CD4-positive, alpha-beta T cell treated with Interleukin-15 for 1 hour (primary cell): Measurements from ENCODE around the gene ITPKB.
A peak's percentile ranks its signal among the peaks of the same experiment; 100 is the strongest.
"Not testable (repeated sequence)": the region's sequence is repeated elsewhere in the genome, so short reads cannot be mapped to it uniquely, and the experiment has no call there.

Experiments used
- DNase-seq: peaks from one replicate; pipeline ENCODE4 v3.0.0-alpha.2; 2020

Gene ITPKB

DNA sequence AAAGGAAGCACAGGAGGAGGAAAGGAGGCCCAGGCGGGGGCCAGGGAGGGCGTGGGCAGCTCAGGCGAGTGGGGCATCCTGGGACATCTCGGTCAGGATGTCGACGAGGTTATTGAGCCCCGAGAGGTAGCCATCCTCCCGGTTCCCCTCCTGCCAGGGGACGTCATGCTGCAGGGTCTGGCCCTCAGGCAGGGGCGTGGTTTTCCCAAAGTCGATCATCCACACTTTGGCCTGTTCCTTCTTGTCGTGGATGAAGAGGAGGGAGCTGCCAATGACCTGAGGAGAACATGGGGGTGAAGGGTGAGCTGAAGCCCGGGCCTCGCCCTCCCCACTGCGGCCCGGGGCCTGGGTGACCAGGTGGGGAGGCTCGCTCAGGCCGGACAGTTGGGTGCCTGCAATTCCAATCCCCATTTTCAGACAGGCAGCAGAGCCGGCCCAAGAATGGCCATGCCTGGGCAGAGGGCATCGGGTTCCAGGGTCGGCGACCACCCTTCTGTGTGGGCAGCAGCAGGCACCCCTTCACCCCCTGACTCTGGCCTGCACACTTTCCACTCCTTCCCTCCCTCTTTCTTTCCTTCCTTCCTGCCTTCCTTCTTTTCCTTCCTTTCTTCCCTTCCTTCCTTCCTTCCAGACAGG is 104.4 kb downstream of the ITPKB start:
- peak; percentile 17 for DNase-seq

DNA sequence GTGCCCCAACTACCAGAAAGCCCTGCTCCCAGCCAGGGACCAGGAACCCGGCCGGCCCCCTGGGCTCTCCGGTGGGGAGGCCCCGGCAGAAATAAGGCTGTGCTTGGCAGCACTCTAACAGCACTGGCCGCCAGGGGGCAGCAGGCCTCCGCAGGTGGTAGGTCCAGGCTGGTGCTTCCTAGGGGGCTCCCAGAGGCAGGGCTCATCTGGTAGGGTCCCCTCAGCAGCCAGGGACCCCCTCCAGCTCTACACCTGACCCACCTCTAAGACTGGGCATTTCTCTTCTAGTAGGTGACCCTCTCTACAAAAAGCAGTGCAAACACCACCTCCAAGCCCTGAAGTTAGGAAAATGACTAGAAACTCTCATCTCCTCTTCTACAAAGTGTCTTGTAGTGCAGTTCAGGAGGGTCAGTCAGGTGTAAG is 104.9 kb downstream of the ITPKB start:
- peak; percentile 76 for DNase-seq

DNA sequence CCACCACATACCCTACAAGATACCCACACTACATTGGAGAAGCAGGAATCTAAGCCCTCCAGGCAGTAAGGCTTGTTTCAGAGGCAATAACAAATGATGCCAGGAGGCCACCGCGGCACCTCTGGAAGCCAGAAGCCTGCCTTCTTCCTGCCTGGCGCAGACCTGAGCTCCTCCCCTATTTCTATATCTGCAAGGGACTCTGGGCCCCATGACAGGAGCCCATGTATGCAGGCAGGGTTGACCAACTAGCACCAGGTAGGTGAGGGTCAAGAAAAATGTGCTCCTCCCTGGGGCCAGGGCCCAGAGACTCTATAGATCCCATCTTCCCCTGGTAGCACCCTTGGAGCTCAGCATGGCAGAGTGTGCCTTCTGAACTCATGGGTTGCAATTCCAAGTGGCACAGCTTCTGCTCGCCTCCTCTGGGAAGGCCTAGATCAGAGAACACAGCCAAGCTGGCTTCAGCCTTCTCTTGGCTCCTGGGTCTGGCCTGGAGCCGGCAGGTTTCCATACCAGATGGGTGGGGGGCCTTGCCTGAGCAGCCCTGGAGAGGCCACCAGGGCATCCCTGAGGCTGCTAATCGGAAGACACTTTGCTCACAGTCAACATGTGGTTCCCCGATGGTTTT is 105.4 kb downstream of the ITPKB start:
- DNase-seq: peak; percentile 10

DNA sequence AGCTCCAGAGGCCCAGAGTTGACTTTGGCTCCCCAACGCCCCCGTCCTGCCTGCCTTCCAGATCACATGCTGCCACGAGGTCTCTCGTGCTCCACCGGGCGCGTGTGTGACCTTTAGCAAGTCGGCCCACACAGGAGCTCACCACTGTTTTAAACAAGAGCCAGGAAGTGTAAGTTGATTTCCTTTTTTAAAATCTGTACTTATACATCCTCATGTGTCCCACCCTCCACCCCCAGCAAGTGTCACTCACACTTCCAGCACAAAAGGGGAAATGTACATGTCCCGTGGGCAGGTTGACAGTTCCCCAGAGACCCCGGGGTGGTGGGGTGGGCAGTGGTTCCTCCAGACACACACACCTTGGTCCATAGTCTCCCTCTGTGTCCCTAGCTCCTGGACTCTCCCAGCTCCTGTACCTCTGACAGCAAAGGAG is 106.1 kb downstream of the ITPKB start:
- DNase-seq: peak; percentile 36

DNA sequence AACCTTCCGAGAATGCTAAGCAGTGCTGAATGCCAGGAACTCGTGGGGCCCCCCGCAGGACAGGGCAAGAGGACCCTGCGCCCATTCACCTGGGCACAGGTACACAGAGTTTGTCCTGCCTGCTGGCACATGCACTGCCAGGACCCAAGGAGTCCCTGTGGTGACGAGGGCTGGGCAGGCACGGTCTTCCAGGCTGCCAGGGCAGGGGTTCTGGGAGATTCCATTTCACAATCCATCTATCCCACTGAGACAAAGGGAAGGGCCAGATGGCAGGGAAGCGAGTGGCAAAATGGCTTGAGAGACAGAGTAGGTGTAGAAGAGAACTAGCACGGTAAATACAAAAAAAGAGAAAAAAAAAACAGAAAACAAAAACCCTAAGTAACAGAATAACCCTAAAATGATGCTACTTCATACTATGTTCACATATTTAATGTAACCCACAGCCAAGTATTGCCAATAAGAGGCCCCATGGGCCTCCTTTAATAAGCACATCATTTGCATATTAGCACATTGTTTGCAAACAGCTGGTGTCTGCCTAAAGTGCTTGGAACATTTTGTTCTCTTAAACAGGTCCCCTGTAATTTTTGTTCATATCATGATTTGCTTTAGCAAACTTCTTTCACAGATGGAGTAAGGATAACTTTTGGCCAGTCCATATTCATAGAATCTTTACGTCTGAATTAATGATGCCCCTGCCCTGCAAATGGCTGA is 106.8 kb downstream of the ITPKB start:
- peak; percentile 7 for DNase-seq

DNA sequence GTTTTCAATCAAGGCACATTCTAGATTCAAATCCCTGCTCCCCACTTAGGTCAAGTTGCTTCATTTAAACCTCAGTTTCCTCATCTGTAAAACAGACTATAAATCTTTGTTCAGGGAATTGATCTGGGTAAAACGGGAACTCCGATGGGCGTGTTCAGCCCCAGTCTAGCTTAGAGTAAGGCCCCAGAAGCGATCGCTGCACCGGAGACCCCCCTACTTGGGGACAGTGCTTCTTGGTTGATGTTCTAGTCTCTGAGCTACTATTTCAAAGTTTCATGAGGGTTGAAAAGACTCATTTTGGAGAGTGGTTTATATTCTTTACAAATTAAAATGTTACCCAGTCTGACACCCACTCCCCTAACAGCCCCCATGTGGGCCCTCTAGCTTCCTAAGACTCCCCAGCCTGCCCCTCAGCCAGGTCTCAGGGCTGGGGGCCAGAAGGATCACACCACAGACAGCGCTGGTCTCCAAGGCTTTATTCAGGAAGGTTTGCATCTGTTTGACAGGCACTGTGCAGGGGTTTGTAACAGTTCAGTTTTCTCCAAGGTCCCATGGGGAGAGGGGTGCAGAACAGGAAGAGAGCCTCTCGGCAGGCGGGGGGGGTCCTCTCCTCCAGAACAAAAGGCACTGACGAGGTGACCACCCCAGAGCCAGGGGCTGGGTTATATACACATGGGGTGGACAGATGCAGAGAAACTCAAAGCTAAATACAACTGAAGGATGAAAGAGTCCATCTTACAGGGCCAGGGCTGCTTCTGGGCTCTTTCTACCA is 107.7 kb downstream of the ITPKB start:
- peak; percentile 1 for DNase-seq

DNA sequence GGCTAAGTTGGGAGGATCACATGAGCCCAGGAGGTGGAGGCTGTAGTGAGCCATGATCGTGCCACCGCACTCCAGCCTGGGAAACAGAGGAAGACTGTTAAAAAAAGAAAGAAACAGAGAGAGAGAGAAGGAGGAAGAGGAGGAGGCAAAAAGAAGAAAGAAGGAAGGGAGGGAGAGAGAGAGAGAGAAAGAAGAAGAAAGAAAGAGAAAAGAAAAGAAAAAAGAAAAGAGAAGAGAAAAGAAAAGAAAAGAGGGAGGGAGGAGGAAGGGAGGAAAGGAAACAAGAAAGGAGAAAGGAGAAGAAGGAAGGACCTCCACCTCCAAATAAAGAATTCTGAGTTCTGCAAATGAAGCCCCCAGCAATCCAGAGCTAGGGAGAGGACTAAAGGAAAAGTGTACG is 108.5 kb downstream of the ITPKB start:
- peak; percentile 2 for DNase-seq

DNA sequence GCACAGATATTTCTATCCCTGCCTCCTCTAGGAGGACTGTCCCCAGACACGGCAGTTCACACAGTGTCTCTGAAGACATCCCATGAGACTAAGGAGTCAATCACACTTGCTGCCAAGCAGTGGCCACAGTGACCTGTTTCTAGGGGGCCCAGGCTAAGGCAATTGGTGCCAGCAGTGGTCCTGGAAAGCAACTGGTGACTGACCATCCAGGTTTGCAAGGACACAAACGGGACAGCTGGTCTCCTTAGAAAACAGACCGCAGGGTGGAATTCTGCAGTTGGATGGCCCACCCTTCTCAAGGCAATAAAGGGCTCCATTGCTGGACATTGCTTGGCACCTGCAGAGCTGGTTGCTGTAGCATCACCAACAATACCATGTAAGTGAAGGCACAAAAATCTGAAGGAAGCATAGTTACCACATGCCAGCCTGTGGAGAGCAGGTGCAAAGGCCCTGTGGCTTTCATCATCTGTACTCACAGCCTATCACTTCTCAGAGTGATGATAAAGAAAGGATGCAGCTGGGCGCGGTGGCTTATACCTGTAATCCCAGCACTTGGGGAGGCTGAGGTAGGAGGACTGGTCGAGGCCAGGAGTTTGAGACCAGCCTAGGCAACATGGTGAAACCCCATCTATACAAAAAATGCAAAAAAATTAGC is 109.1 kb downstream of the ITPKB start:
- peak; percentile 6 for DNase-seq

DNA sequence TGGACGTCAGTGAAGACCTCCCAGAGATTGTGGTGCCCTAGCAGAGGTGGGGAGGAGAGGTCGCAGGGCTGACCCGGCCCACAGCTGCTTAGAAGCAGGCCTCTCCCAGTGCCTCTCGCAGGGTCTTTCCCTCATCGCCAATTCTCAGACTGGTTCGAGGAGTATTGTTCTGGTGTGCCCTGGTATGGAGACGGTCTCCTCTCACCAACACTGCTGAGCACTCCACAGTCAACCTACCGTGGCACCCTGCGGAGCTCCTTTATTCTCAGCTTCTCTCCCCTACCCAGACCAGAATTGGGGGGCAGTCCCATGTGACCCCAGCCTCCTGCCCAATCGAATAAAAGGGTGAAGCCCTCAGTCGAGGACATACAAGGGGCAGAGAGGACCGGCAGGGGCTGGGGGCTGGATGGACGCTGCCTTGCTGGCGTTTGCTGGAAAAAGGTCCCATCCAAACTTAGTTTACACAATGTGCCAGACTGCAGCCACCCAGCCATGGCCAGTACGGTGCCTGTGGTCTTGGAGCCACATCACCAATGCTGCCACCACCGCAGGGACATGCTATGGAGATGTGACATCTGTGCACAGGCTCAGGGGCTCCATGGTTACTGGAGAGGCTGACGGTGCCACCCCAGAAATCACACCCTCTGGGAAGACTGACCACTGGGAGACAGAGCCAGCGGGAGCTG is 109.7 kb downstream of the ITPKB start:
- peak; percentile 10 for DNase-seq

DNA sequence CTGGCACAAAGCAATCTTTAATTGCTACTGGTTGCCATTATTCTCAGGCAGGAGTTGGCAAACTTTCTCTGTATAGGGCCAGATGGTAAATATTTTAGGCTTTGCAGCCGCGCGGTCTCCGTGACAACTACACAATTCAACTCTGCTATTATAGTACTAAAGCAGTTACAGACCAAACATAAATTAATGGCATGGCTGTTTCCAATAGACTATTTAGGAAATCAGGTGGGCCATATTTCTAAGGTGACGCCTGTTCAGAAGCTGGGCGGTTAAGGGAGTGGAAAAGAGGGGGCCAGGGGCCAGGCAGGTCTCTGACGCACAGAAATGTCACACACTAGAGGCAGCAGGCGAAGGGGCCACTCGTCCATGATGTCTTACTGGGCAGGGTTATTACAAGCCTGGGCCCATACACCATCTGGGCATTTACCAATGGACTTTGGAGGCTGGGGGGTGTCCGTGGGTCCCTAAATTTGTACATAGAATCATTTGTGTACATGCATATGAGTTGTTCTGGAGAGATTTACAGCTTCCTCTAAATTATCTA is 110.4 kb downstream of the ITPKB start:
- DNase-seq: peak; percentile 5

DNA sequence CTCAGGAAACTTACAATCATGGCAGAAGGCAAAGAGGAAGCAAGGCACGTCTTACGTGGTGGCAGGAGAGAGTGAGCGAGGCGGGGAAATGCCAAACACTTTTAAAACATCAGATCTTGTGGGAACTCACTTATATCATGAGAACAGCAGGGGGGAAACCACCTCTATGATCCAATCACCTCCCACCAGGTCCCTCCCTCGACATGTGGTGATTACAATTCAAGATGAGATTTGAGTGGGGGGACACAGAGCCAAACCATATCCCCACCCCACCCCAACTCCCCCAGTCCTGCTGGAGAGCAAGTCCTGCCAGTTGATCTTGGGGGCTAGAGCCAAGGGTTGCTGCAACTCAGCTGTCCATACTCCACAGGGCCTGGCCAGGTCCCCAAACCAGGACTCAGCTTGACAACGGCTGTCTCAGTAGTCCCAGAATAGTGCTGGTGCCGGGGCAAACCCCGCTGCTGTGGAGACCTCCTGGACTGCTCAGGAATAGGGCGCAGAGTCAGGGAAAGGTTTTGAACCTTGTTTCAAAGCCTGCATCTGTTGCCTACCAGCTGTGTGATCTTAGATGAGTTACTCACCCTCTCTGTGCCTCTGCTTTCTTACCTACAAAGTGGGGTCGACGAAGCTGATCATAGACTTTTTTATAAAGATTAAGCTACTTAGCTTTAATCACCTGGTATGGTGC is 111.0 kb downstream of the ITPKB start:
- DNase-seq: peak; percentile 13

DNA sequence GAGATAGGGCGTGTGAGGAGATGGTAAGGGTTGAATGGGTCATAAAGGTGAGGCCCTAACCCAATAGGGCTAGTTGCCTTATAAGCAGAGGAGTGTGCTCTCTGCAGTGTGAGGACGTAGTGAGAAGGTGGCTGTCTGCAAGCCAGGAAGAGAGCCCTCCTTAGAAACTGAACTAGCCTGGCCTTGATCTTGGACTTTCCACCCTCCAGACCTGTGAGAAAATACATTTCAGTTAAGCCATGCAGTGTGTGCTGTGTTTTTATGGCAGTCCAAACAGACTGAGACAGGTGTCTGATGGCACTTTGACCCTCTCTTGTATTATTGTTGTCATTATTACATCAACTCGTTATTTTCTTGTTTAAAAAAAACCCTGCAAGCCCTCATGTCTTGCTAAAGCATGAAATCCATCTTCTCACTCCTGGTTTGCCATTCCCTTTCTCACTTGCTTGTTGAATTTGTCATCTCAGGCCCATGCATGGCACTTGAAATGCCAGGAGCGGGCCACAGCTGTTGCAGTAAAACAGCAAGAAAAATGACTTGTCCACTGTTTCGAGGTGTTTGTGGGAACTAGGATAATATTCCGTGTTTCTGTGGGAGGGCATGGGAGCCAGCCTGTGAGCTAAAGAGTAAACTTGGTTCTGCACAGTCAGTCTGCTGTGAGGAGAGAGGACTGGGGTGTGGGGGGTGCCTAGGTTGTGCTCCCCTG is 111.9 kb downstream of the ITPKB start:
- DNase-seq: peak; percentile 6

DNA sequence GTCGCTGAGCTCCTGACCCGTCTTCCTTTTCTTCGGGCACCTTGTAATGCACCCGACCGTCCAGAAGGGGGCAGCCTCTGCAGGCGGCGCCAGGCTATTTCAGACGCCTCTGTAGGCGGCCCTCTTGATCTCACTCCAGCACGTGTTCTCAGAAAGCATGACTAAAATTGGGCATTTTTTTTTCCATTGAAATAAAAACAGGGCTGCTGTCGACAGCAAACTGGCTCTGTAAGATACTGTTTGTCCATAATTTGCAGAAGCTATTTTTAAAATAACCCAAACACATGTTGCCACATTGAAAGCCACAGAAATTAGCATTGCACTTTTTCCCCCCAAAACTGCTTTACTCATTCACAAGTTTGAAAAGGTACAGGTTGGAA is 112.5 kb downstream of the ITPKB start:
- DNase-seq: peak; percentile 75

DNA sequence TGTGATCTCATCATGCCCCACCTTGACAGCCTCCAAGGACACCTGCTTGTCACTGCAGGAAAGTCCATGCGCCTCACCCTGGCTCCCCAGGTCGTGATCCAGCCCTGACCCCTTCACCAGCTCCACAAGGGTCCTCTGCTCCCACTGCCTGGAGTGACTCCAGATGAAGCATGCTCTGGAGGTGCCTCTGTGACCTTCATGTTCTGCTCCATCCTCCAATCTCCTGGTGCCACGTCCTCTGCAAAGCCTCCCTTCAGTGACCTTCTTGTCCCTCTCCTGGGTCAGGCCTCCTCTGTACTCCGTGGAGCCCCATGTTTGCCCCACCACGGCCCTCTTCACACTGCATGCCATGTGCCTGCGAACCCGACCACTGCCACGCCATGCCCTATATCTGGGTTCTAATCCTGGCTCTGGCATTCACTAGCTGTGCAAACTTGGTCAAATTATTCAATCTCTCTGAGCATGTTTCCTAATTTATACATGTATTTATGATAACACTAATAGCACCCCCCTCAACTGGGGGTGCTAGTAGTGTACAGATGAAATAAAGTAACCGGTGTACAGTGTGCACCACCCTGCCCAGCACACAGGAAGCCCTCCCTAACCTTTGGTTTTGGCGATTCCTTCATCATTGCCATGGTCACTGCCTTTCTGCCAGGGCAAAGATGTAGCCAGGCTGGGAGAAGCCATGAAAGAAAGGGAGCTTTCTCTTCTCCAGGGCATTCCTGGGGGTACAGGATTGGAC is 113.1 kb downstream of the ITPKB start:
- DNase-seq: peak; percentile 11

DNA sequence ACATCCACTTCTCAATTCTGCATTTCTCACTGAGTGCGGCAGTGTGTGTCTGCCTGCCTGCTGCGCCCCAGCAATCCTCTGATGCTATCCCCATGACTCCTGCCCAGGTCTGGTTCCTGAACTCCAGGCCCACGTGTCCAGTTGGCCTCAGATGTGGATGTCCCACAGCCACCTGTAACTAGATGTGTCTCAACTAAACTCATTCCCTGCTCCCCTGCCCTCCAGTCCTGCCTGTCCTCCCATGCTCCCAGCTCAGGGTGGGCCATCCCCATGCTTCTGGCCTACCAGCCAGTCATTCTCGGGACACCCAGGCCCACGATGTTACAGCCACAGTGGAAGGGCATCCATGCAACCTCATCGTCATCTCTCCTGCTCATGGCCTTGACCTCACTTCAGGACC is 113.8 kb downstream of the ITPKB start:
- DNase-seq: no peak

DNA sequence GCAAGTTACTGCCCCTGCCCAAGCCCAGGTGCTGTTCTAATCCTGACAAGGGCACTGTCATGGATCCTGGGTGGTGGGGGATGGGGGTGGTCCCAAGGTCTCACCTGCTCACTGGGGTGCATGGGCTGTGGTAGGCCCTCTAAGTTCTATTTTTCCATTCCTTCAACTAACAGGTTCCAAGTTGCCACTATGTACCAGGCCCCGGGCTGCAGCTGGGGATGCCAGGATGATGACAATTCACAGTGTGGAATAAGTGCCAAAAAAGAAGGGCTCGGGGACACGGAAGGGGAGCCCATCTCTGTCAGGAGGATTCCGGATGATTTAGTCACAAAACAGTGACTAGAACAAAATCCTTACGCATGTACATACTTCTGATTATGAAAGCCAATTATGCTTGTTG is 114.6 kb downstream of the ITPKB start:
- DNase-seq: no peak

DNA sequence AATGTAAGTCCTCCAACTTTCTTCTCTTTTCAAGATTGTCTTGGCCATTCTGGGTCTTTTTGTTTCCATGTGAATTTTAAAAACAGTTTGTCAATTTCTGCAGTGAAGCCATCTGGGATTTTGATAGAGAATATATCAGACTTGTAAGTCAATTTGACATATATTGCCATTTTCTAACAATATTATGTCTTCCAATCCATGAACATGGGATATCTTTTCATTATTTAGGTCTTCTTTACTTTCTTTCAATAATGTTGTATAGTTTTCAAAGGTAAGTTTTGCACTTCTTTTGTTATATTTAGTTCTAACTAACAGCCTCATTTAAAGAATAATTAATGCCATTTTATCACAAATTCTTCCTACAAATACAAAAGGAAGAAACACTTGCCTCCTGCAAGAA is 117.1 kb downstream of the ITPKB start:
- no peak for DNase-seq

DNA sequence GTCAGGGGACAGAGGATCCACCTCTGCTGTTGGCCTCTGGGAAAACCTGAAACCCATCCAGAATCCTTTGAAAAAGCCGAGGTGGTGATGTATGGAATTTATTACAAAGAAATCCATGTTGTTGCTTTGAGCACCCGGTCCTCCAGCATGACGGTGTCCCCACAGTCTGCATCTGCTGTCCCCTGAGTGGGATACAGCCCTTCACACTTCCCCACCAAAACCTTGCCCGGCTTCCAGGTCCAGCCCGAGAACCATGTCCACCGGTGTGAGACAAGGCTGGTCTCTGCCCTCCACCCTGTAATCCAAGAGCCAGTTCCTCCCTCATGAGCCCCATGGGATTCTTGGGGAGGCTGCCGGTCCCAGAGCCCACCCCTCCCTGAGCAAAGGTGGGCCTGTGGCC is 120.1 kb downstream of the ITPKB start:
- peak; percentile 3 for DNase-seq

DNA sequence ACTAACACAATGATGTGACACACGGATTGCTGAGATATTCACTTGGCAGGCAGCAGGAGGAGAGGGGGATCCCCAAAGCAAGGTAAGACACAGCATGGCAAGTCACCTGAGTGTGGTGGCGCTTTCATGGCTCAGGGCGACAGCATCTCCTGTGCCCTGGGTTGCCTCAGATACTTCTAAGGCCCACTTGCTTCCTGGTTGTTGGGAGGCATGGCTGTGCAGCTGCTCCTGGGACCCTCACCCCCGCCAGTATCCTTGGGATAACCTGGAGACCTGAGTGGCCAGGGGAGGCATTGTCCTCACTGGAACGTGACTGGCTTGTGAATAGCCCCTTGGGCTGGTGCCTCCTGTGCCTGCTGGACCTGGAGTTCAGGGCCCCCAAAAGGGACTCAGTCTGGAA is 120.7 kb downstream of the ITPKB start:
- DNase-seq: peak; percentile 15

DNA sequence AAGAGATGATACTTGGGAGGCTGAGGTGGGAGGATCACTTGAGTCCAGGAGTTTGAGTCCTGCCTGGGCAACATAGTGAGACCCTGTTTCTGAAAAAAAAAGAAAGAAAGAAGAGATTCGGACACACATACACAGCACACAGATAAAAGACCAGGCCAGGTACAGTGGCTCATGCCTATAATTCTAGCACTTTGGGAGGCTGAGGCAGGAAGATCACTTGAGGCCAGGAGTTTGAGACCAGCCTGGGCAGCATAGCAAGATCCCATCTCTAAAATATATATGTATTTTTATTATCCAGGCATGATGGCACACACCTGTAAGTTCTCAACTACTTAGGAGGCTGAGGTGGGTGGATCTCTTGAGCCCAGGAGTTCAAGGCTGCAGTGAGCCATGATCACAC is 121.4 kb downstream of the ITPKB start:
- DNase-seq: not testable (repeated sequence)
